Neural cell (in vitro differentiated cells): ENCODE results near the gene BCAP31. TPM values are rescaled to one million over a fixed set of nuclear protein-coding genes. Genes with fewer than 3 reads are reported as not detected.

ENCODE experiments used
- H2AFZ ChIP-seq: fragments of 200-600, 300-800 bp; sonication (generic), shearing (Covaris generic); 2 replicates; pipeline ENCODE4 v1.6.0; 2014; ENCODE audit warnings: low read depth, mild to moderate bottlenecking, antibody characterized with exemption, low read length, moderate library complexity
- H3F3A ChIP-seq: fragments of 200-600 bp; shearing (Covaris generic); 2 replicates; pipeline ENCODE4 v1.6.1; 2016; ENCODE audit warnings: mild to moderate bottlenecking, moderate library complexity, mixed read lengths, antibody characterized with exemption, low read length; ENCODE audit not compliant: insufficient read depth, poor library complexity, severe bottlenecking
- H3K27ac ChIP-seq: fragments of 200-600, 300-800 bp; sonication (generic), shearing (Covaris generic); 2 replicates; pipeline ENCODE4 v1.5.1; 2014; ENCODE audit warnings: mild to moderate bottlenecking, low read length, moderate library complexity
- H3K27me3 ChIP-seq: fragments of 300-800, 200-600 bp; sonication (generic), shearing (Covaris generic); 2 replicates; pipeline ENCODE4 v1.6.0; 2014; ENCODE audit warnings: mild to moderate bottlenecking, low read depth, low read length, moderate library complexity; ENCODE audit not compliant: insufficient read depth
- H3K36me3 ChIP-seq: fragments of 300-800, 200-600 bp; sonication (generic), shearing (Covaris generic); 2 replicates; pipeline ENCODE4 v1.5.1; 2014; ENCODE audit warnings: mild to moderate bottlenecking, antibody characterized with exemption, low read length, moderate library complexity; ENCODE audit not compliant: insufficient read depth
- H3K4me2 ChIP-seq: fragments of 300-800, 200-600 bp; sonication (generic), shearing (Covaris generic); 2 replicates; pipeline ENCODE4 v1.6.0; 2014; ENCODE audit warnings: mild to moderate bottlenecking, low read length
- H3K4me3 ChIP-seq: fragments of 300-800, 200-600 bp; sonication (generic), shearing (Covaris generic); 2 replicates; pipeline ENCODE4 v1.5.1; 2014; ENCODE audit warnings: mild to moderate bottlenecking, low read length, moderate library complexity
- H3K79me2 ChIP-seq: fragments of 200-600 bp; shearing (Covaris generic); replicated peaks from 2 replicates; pipeline ENCODE4 v1.6.0; 2014; ENCODE audit warnings: mild to moderate bottlenecking, low read length, moderate library complexity; ENCODE audit not compliant: insufficient read depth
- H3K9ac ChIP-seq: fragments of 300-800, 200-600 bp; sonication (generic), shearing (Covaris generic); 2 replicates; pipeline ENCODE4 v1.6.1; 2016; ENCODE audit warnings: mild to moderate bottlenecking, low read length, mixed read lengths
- H3K9me2 ChIP-seq: fragments of 200-600 bp; shearing (Covaris generic); 2 replicates; pipeline ENCODE4 v1.6.1; 2016; ENCODE audit warnings: mild to moderate bottlenecking, low read length, mixed read lengths; ENCODE audit not compliant: insufficient read depth
- H3K9me3 ChIP-seq: fragments of 200-600, 300-800 bp; sonication (generic), shearing (Covaris generic); 2 replicates; pipeline ENCODE4 v1.6.1; 2016; ENCODE audit warnings: mild to moderate bottlenecking, mixed run types, low read length, moderate library complexity, mixed read lengths
- H4K20me1 ChIP-seq: fragments of 200-600 bp; shearing (Covaris generic); 2 replicates; pipeline ENCODE4 v1.6.1; 2016; ENCODE audit warnings: mild to moderate bottlenecking, mixed run types; ENCODE audit not compliant: insufficient read depth
- CTCF ChIP-seq: fragments of 450-650 bp; IDR thresholded peaks from 2 replicates; pipeline ENCODE4 v1.5.1; 2014; ENCODE audit warnings: antibody characterized with exemption, mild to moderate bottlenecking, moderate library complexity; ENCODE audit not compliant: poor library complexity, severe bottlenecking
- EP300 ChIP-seq: fragments of 450-650 bp; conservative IDR thresholded peaks from 2 replicates; pipeline ENCODE4 v1.6.1; 2014; ENCODE audit warnings: antibody characterized with exemption, mild to moderate bottlenecking, moderate library complexity; ENCODE audit not compliant: poor library complexity, severe bottlenecking
- EZH2 ChIP-seq: fragments of 200-600, 300-800 bp; shearing (Covaris generic), sonication (generic); IDR thresholded peaks from 2 replicates; pipeline ENCODE4 v1.6.1; 2014; ENCODE audit warnings: antibody characterized with exemption, low read length, borderline replicate concordance, mild to moderate bottlenecking; ENCODE audit not compliant: insufficient read depth, poor library complexity, severe bottlenecking
- MXI1 ChIP-seq: fragments of 450-650 bp; conservative IDR thresholded peaks from 2 replicates; pipeline ENCODE4 v1.6.1; 2014; ENCODE audit warnings: antibody characterized with exemption, mild to moderate bottlenecking; ENCODE audit not compliant: poor library complexity, severe bottlenecking
- POLR2AphosphoS5 ChIP-seq: IDR thresholded peaks from 2 replicates; pipeline ENCODE4 v1.6.1; 2012
- RAD21 ChIP-seq: fragments of 450-650 bp; conservative IDR thresholded peaks from 2 replicates; pipeline ENCODE4 v1.6.1; 2014; ENCODE audit warnings: antibody characterized with exemption, mild to moderate bottlenecking, moderate library complexity
- SMC3 ChIP-seq: fragments of 450-650 bp; conservative IDR thresholded peaks from 2 replicates; pipeline ENCODE4 v1.6.1; 2014; ENCODE audit warnings: antibody characterized with exemption, mild to moderate bottlenecking, moderate library complexity; ENCODE audit not compliant: poor library complexity
- TAF1 ChIP-seq: IDR thresholded peaks from 2 replicates; pipeline ENCODE4 v1.6.1; 2012; ENCODE audit warnings: low read depth
- polyA plus RNA-seq: library from polyadenylated mRNA; depleted of rRNA; stranded (reverse); fragments of >200 nt; gene quantifications from 2 replicates; pipeline ENCODE4 v1.2.3, GENCODE V29; 2014
- TF ChIP-seq, protein P1 (sequence below): IDR thresholded peaks from 2 replicates; pipeline ENCODE4 v1.6.1; 2012; ENCODE audit warnings: borderline replicate concordance

Gene BCAP31
- polyA plus RNA-seq, 1 donor from 2014 or later, result 182 TPM

DNA sequence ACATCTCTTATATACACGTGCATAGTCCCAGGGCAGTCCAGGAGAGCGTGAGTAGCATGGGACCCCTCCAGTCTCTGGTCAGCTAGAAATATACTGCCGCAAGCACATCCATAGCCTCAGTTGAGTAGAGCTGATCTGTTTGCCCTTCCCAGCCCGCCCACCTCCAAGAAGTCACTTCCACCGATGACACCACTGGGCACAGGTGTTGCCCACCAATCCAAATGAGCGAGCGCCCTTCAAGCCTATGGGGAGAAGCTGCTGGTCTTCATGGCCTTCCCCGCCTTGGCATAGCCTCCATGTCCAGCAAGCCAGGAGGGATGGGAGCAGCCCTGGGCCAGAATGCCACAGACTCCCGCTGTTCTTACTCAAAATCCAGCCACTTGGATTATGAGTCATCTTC, 67.0 kb downstream of the BCAP31 start:
- Histone ChIP-seq H3K9ac (no peak overlapping the region), H3K27me3 (peaks cover 7% of the 10 kb centered on the region), H3K4me3 (no peak overlapping the region), H3K9me3 (no peaks in the 10 kb centered on the region), H3K79me2 (no peaks in the 10 kb centered on the region), H4K20me1 (no peaks in the 10 kb centered on the region), H3K36me3 (no peaks in the 10 kb centered on the region), H3K4me2 (no peak overlapping the region), H3K27ac (no peak overlapping the region), H2AFZ (no peak overlapping the region), H3F3A (no peaks in the 10 kb centered on the region), H3K9me2 (no peaks in the 10 kb centered on the region)
- TF ChIP-seq POLR2AphosphoS5 (no peak), CTCF (no peak), EZH2 (no peak), TAF1 (no peak), EP300 (no peak), SMC3 (no peak), MXI1 (no peak), RAD21 (no peak)
- TF ChIP-seq, protein P1, sequence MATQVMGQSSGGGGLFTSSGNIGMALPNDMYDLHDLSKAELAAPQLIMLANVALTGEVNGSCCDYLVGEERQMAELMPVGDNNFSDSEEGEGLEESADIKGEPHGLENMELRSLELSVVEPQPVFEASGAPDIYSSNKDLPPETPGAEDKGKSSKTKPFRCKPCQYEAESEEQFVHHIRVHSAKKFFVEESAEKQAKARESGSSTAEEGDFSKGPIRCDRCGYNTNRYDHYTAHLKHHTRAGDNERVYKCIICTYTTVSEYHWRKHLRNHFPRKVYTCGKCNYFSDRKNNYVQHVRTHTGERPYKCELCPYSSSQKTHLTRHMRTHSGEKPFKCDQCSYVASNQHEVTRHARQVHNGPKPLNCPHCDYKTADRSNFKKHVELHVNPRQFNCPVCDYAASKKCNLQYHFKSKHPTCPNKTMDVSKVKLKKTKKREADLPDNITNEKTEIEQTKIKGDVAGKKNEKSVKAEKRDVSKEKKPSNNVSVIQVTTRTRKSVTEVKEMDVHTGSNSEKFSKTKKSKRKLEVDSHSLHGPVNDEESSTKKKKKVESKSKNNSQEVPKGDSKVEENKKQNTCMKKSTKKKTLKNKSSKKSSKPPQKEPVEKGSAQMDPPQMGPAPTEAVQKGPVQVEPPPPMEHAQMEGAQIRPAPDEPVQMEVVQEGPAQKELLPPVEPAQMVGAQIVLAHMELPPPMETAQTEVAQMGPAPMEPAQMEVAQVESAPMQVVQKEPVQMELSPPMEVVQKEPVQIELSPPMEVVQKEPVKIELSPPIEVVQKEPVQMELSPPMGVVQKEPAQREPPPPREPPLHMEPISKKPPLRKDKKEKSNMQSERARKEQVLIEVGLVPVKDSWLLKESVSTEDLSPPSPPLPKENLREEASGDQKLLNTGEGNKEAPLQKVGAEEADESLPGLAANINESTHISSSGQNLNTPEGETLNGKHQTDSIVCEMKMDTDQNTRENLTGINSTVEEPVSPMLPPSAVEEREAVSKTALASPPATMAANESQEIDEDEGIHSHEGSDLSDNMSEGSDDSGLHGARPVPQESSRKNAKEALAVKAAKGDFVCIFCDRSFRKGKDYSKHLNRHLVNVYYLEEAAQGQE, result no peak

DNA sequence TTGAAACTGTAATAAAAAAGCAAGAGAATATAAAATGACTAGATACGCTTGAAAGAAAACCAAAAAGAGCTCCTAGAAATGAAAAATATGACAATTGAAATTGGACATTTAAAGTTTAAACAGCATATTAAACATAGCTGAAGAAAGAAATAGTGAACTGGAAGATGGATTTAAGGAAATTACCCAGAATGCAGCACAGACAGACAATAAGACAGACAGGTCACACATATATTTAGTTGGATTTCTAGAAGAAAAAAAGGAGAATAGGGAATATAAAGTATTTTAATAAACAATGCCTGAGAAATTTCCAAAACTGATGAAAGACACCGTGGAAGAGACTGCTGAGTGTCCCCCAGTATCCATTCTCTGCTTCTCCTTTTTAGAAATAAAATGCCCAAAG, 70.6 kb downstream of the BCAP31 start:
- Histone ChIP-seq H3F3A (no peaks in the 10 kb centered on the region), H3K4me2 (no peak overlapping the region), H3K9me3 (no peaks in the 10 kb centered on the region), H3K9me2 (no peaks in the 10 kb centered on the region), H3K9ac (no peak overlapping the region), H3K4me3 (no peak overlapping the region), H2AFZ (no peak overlapping the region), H3K36me3 (no peaks in the 10 kb centered on the region), H4K20me1 (no peaks in the 10 kb centered on the region), H3K27ac (no peak overlapping the region), H3K27me3 (peaks cover 5% of the 10 kb centered on the region), H3K79me2 (no peaks in the 10 kb centered on the region)
- TF ChIP-seq, protein P1, result no peak
- TF ChIP-seq MXI1, result no peak
- TF ChIP-seq EP300, result no peak
- no peak for TF ChIP-seq SMC3
- no peak for TF ChIP-seq CTCF
- no peak for TF ChIP-seq EZH2
- no peak for TF ChIP-seq RAD21
- TF ChIP-seq TAF1, result no peak
- TF ChIP-seq POLR2AphosphoS5, result no peak
